Caco-2 (cell line): ENCODE results near the gene CEP41. TPM values are rescaled to one million over a fixed set of nuclear protein-coding genes. Genes with fewer than 3 reads are reported as not detected.

ENCODE experiments used
- BruUV-seq: library from RNA; stranded (reverse); fragments of 400-500 nt; replicated peaks from 2 replicates; lab custom pipeline; 2021; lab: Mats Ljungman, UMichigan
- CTCF ChIA-PET: fragments of 300-600 bp; sonication (Branson Sonifier 250); formaldehyde crosslinking; loops from one replicate; lab custom pipeline; 2022; ENCODE audit warnings: antibody characterized with exemption; lab: Charles Lee
- POLR2A ChIA-PET: fragments of 300-600 bp; sonication (Branson Sonifier 250); formaldehyde crosslinking; loops from one replicate; lab custom pipeline; 2022; ENCODE audit warnings: antibody characterized with exemption; lab: Charles Lee
- DNase-seq, 2 experiments: peaks; one replicate each; pipeline versions ENCODE4 v3.0.0 to v3.0.0-alpha.2; 2020 to 2022
- H3K27me3 ChIP-seq: replicated peaks from 2 replicates; pipeline ENCODE4 v1.6.0; 2011; ENCODE audit warnings: low read length; ENCODE audit not compliant: control insufficient read depth, insufficient read depth
- H3K36me3 ChIP-seq: 2 replicates; pipeline ENCODE4 v1.5.1; 2011; ENCODE audit warnings: low read length; ENCODE audit not compliant: control insufficient read depth, insufficient read depth
- H3K4me1 ChIP-seq: fragments of 250-450 bp; sonication (Bioruptor Pico); 2 replicates; pipeline ENCODE4 v1.5.1; 2020; ENCODE audit warnings: mild to moderate bottlenecking
- H3K4me3 ChIP-seq: 2 replicates; pipeline ENCODE4 v1.5.1; 2011; ENCODE audit warnings: low read depth, mild to moderate bottlenecking, control low read depth, low read length
- H3K9me3 ChIP-seq: fragments of 250-450 bp; sonication (Bioruptor Pico); 2 replicates; pipeline ENCODE4 v1.5.1; 2020; ENCODE audit warnings: mild to moderate bottlenecking, moderate library complexity
- H3K27ac Mint-ChIP-seq: one replicate; pipeline ENCODE4 v1.8.0; 2022; ENCODE audit warnings: mixed read lengths; ENCODE audit not compliant: unreplicated experiment
- H3K27me3 Mint-ChIP-seq: one replicate; pipeline ENCODE4 v1.8.0; 2022; ENCODE audit warnings: mixed read lengths; ENCODE audit not compliant: insufficient read depth, unreplicated experiment
- H3K36me3 Mint-ChIP-seq: one replicate; pipeline ENCODE4 v1.8.0; 2022; ENCODE audit warnings: mild to moderate bottlenecking, mixed read lengths; ENCODE audit not compliant: insufficient read depth, unreplicated experiment
- H3K4me1 Mint-ChIP-seq: one replicate; pipeline ENCODE4 v1.8.0; 2022; ENCODE audit warnings: low read depth, mixed read lengths; ENCODE audit not compliant: unreplicated experiment
- H3K4me3 Mint-ChIP-seq: one replicate; pipeline ENCODE4 v1.8.0; 2022; ENCODE audit warnings: mild to moderate bottlenecking, moderate library complexity, mixed read lengths; ENCODE audit not compliant: unreplicated experiment
- H3K9me3 Mint-ChIP-seq: one replicate; pipeline ENCODE4 v1.8.0; 2022; ENCODE audit warnings: mixed read lengths; ENCODE audit not compliant: unreplicated experiment
- intact Hi-C: fragments of 100-400 bp; cut with micrococcal nuclease; formaldehyde crosslinking; loops from one replicate; pipeline ENCODE4 v1.10.0; 2022; ENCODE audit not compliant: unreplicated experiment
- total RNA-seq: library from RNA; stranded (reverse); gene quantifications from 2 replicates; pipeline ENCODE4 v1.2.3, GENCODE V29; 2022
- TF ChIP-seq, protein P1 (sequence below), 2 experiments: fragments of 200-600 bp in 1 of 2; IDR thresholded peaks; 1 replicate in 1 of 2; 2 replicates in 1 of 2; pipeline versions ENCODE4 v1.5.1 to v1.8.0; 2011 to 2022; ENCODE audit warnings: antibody characterized with exemption in 1 of 2, control low read depth in 1 of 2, inconsistent platforms in 1 of 2, low read depth in 1 of 2, low read length in 1 of 2, mild to moderate bottlenecking in 1 of 2, moderate library complexity in 1 of 2; ENCODE audit not compliant: insufficient read depth in 1 of 2, severe bottlenecking in 1 of 2, unreplicated experiment in 1 of 2

The CEP41 gene
- total RNA-seq, 1 experiment from 2014 or later, result 14.9 TPM

DNA sequence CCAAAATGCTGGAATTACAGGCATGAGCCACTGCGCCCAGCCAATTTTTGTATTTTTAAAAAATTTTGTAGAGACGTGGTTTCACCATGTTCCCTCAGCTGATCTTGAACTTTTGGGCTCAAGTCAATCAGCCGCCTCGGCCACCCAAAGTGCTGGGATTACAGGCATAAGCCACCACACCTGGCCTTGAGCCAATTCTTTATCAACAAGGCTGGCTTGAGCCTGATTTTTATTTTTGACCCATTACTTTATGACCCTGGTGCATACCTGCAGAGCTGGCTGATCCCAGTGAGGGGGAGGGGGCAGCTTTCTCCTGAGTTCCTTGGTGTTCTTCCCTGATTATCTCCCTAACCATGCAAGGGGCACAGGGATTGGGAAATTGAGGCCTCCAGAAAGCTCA is 76.4 kb downstream of the CEP41 start:
- H3K9me3 ChIP-seq, result 0 out of 2 replicates have a peak, but pooled peaks cover 9% of the 10 kb centered on the region
- H3K4me3 ChIP-seq, result no peak overlapping the region
- no peak overlapping the region for H3K27ac Mint-ChIP-seq
- intact Hi-C loops, result no loop called here
- peaks cover 15% of the 10 kb centered on the region for H3K9me3 Mint-ChIP-seq
- H3K36me3 ChIP-seq, result no peaks in the 10 kb centered on the region
- no peak overlapping the region for H3K4me3 Mint-ChIP-seq
- H3K4me1 Mint-ChIP-seq, result peaks cover 9% of the 10 kb centered on the region
- peaks cover under 1% of the 10 kb centered on the region for H3K36me3 Mint-ChIP-seq
- ChIA-PET POLR2A (no interaction called here), CTCF (interaction anchor here (0.6 kb wide), 1 partner anchor 122 kb away, joined by 3 read pairs; no protein-coding TSS in a partner anchor)
- DNase-seq, result no peak
- BruUV-seq, result no TSS peak
- no peaks in the 10 kb centered on the region for H3K27me3 ChIP-seq
- TF ChIP-seq, protein P1, sequence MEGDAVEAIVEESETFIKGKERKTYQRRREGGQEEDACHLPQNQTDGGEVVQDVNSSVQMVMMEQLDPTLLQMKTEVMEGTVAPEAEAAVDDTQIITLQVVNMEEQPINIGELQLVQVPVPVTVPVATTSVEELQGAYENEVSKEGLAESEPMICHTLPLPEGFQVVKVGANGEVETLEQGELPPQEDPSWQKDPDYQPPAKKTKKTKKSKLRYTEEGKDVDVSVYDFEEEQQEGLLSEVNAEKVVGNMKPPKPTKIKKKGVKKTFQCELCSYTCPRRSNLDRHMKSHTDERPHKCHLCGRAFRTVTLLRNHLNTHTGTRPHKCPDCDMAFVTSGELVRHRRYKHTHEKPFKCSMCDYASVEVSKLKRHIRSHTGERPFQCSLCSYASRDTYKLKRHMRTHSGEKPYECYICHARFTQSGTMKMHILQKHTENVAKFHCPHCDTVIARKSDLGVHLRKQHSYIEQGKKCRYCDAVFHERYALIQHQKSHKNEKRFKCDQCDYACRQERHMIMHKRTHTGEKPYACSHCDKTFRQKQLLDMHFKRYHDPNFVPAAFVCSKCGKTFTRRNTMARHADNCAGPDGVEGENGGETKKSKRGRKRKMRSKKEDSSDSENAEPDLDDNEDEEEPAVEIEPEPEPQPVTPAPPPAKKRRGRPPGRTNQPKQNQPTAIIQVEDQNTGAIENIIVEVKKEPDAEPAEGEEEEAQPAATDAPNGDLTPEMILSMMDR (IDR thresholded peaks at IDR 0.05; ENCODE audit: insufficient read depth in 1 of 2, low read depth in 1 of 2, low read length in 1 of 2, severe bottlenecking in 1 of 2, unreplicated experiment in 1 of 2), result no peak
- no peaks in the 10 kb centered on the region for H3K27me3 Mint-ChIP-seq
- H3K4me1 ChIP-seq, result peaks cover 26% of the 10 kb centered on the region

DNA sequence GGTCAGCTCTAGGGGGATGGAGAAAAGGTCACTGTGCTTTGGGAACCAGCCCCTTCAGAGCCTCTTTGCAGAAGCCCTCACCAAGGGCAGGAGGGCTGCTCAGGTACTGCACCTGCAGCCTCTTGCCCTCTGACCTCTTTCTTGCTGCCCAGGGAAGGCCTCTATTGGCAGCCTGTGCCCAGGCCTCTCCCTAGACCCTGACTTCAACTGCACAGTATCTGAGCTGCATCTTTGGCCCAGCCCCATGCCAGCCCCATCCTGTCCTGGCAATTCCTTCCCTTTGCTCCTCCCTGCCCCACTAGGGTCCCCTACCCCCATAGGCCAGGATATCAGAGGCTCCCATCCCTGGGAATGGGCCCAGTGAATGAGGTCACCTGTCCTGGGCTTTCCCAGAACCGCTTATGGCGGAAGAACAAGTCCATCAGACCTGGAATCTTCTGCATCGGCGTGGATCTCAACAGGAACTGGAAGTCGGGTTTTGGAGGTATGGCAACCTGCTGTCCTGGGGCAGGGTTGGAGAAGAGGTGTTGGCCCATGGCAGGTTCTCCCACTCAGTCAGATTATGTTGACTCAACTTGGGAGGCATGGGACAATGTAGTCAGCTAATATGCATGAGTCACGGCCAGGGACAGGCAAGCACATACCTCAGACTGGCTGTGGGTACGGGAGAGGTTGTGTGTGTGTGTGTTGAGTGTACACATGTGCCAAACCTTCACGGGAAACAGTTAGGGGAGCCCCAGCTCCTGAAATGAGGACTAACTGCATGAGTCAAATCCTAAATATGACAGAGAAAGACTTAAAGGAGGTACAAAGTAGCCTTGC is 77.6 kb downstream of the CEP41 start:
- no peak overlapping the region for H3K4me3 ChIP-seq
- H3K9me3 ChIP-seq, result 0 out of 2 replicates have a peak, but pooled peaks cover 9% of the 10 kb centered on the region
- H3K36me3 ChIP-seq, result no peaks in the 10 kb centered on the region
- Mint-ChIP-seq H3K9me3 (peaks cover 19% of the 10 kb centered on the region), H3K27me3 (no peaks in the 10 kb centered on the region), H3K4me1 (no peaks in the 10 kb centered on the region), H3K27ac (no peak overlapping the region), H3K36me3 (no peaks in the 10 kb centered on the region), H3K4me3 (no peak overlapping the region)
- H3K27me3 ChIP-seq, result no peaks in the 10 kb centered on the region
- POLR2A ChIA-PET, result no interaction called here
- TF ChIP-seq, protein P1 (IDR thresholded peaks at IDR 0.05; ENCODE audit: insufficient read depth in 1 of 2, low read depth in 1 of 2, low read length in 1 of 2, severe bottlenecking in 1 of 2, unreplicated experiment in 1 of 2), result no peak
- no TSS peak for BruUV-seq
- CTCF ChIA-PET, result no interaction called here
- intact Hi-C loops, result no loop called here
- DNase-seq, result no peak
- peaks cover 16% of the 10 kb centered on the region for H3K4me1 ChIP-seq

DNA sequence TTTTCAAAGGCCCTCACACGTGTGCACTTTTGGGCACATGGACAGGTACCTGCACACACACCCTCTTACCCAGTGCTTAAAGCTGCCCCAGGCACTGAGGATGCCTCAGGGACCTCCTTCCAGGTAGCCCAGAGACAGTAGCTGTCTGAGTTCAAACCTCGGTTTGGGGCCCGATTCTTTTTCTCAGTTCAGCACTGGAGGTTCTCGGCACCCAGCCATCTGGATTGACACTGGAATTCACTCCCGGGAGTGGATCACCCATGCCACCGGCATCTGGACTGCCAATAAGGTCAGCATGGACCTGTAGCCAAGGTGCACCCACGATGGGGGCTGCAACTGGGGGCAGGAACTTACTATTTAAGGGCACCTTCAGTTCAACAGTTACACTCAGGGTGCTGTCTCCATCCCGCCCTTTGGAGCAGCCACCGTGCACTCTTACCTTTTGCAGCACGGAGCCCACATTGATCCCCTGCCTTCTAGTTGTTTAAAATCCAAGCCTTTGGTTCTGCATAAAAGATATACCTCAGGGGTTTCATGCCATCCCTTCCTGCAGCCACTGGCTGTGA is 78.5 kb downstream of the CEP41 start:
- no peak for DNase-seq
- H3K27ac Mint-ChIP-seq, result no peak overlapping the region
- TF ChIP-seq, protein P1 (IDR thresholded peaks at IDR 0.05; ENCODE audit: insufficient read depth in 1 of 2, low read depth in 1 of 2, low read length in 1 of 2, severe bottlenecking in 1 of 2, unreplicated experiment in 1 of 2), result no peak
- H3K27me3 Mint-ChIP-seq, result no peaks in the 10 kb centered on the region
- 0 out of 2 replicates have a peak, but pooled peaks cover 9% of the 10 kb centered on the region for H3K9me3 ChIP-seq
- intact Hi-C loops, result no loop called here
- no peaks in the 10 kb centered on the region for H3K36me3 Mint-ChIP-seq
- H3K27me3 ChIP-seq, result no peaks in the 10 kb centered on the region
- POLR2A ChIA-PET, result no interaction called here
- H3K4me1 Mint-ChIP-seq, result no peaks in the 10 kb centered on the region
- peaks cover 19% of the 10 kb centered on the region for H3K9me3 Mint-ChIP-seq
- no TSS peak for BruUV-seq
- no peak overlapping the region for H3K4me3 Mint-ChIP-seq
- no peak overlapping the region for H3K4me3 ChIP-seq
- CTCF ChIA-PET, result no interaction called here
- peaks cover 20% of the 10 kb centered on the region for H3K4me1 ChIP-seq
- H3K36me3 ChIP-seq, result no peaks in the 10 kb centered on the region
